GM19372 (cell line): ENCODE measurements around the gene FREM2.

Experiments
- ATAC-seq: cut with Tn5 transposase; IDR thresholded peaks from one replicate; pipeline ENCODE4 v1.9.1; 2021; ENCODE audit warnings: mild to moderate bottlenecking, low read depth, moderate library complexity; ENCODE audit not compliant: unreplicated experiment

Gene FREM2

DNA sequence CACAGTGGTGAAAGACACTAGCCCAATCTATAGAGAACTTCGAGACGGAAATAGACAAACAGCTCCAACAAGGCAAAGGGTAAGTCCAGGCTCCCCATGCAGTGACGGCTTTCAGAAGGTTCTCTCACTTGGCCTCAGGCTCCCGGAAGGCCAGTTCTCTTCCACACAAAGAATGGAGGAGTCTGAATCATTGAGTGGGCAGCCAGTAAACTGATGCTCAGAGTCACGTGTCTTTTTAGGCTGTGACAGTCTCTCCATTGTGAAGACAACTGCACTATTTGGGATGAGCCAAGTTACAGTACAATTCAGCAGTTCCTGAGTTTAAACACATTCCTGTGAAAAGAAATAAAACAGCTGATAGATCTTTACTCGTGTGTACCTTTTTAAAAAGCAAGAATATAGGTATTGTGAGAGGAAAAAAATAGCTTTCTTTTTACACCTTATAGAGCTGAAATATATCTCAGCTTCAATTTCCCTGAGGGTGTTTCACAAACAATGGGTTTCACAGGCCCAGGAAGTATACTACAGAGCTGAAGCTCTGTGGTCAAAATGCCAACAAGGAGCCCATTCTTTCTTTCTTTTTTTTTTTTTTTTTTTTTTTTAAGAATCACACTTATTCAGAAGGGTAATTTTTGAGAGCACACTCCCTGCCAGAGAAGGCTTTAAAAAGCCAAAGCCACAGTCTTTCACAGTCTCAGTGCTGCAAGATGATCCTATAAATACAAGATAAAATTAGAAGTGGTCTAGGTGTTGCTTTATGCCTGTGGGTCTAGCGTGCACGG, 135.1 kb downstream of the FREM2 start:
- ATAC-seq = no peak

DNA sequence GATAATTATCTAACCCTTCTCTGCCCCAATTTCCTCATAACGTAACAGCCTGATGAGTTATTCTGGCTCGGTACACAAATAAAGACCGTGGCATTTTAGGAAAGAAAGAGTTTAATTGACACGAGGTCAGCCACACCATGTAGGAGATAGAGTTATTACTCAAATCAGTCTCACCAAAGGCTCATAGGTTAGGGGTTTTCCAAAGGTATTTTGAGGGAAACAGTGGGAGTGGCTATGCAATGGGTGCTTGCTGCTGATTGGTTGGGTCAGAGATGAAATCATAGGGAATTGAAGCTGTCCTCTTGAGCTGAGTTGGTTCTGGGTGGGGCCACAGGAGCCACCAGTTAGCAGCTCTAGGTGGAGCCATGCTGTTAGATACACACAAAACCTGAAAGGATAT, 137.5 kb downstream of the FREM2 start:
- no peak for ATAC-seq

DNA sequence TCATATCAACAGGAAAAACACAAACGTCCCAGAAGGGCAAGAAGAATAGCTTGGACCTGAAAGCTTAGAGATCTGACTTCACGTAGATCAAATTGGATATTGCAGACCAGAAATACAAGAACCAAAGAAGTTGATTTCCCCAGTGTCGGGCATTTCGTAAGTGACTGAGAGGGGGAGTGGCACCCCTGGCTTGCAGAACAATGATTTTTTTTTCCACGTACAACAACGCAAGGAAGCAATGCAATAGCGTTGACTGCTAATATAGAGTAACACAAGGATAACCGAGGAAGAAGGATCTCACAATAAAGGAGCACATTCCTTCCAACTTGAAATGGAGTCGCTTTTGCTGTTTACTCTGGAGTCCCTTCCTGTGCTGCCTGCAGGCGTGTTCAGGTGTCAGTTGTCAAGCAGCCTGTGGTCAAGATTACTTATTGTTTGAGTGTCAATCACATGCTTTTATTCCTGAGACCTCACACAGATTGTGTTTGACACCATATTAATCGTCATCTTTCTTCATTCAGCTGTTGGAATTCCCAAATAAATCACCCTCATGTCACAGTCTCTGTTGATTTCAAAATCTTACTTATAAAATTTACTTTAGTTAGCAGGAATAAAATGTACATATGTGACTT, 139.4 kb downstream of the FREM2 start:
- no peak for ATAC-seq

DNA sequence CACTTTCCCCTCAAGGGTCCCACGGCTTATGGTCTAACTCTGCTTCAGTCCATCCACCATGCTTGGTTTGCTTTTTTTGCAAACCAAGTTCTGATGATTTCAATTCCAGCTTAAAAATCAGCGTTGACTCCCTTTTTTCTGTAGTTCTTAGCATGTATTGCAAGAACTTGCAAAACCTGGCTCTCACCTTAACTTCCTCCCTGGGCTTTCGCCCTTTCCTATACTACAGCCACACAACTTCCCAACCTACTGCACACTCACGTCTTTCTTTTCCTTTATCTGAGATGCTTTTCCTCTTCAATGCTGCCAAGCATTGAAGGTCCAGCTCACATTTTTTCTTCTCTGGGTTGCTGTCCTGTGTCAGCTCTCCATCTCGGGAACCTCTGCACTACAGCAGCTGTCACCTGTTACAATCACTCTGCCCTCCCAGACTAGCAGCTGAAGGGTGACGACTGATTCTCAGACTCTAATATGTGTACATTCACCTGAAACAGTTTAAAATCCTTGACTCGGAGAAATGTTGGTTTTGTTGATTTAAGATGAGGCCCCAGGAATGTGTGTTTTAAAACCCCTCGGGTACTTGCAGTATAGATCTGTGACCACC, 143.7 kb downstream of the FREM2 start:
- ATAC-seq = no peak

DNA sequence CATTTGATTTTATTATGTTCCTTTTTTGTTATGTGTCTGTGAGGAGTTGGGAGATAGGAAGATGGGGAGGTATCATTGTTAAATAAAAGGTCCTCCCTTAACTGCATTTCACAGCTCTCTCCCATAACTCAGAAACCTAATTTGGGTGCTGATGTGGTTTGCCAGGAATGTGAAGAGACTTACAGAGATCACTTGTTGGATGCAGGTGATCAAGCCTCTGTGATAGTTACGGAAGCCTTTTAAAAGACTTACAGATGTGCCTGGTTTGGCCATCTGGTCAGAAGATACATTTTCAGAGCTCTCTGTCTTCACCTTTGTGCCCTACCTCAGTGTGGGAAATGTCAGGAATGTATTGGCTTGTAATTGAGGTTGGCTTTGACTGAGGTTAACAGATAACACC, 157.7 kb downstream of the FREM2 start:
- ATAC-seq = no peak

DNA sequence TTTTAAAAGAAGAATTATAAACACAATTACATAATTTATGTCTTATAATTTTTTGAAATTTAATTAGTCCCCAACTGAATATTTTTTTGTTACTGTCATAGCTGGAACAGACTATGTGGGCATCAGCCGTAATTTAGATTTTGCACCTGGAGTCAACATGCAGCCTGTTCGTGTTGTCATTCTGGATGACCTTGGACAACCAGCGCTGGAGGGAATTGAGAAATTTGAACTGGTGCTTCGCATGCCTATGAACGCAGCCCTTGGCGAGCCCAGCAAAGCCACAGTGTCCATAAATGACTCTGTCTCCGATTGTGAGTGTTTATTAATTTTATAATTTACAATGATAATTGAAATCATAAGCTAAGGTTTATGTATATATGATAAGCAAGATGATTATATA, 161.5 kb downstream of the FREM2 start:
- ATAC-seq = no peak

DNA sequence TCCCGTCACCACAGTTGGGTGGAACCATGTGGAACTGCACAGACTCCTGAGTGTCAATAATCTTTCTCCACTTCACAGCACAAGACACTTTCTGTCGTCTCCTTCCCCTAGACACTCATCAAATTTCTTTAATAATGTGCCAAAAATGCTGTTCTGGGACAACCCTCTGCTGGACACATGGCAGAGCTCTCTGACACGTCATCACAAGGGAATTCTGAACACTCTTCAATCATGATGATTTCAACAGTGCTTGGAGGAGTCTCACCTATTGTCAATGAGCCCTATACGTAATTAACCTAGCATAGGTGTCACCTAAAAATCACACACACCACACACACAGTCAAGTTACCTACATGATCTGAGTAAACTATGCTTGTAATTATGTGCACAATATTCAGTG, 162.4 kb downstream of the FREM2 start:
- ATAC-seq = no peak

DNA sequence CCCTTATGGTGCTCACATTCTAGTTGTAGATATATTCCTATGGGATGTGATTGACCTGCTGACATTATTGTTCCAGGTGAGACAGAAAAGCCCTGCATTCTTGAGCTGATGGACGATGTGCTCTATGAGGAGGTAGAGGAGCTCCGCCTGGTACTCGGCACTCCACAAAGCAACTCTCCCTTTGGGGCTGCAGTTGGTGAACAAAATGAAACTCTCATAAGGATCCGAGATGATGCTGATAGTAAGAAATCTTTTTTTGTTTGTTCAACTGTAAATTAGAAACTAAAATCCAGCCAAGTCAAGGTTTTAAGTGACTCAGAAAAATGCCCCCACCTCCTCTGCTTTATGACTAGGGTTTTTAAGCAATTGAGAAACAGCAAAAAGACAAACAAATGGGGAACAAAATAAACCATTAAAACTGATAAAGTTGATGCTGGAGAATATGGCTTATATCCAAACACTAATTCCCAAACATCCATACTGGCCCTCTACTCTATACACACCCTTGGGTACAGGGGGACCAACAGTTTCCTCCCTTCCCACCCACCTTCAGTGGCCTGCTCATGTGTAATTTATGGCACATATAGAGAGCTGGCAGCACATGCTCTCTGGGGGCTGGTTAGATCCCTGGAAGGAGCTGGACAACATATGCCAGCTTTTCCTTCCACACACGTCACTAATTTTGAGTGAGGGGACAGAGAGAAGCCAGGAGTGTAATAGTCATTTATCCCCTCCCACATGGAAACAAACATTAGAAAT, 164.2 kb downstream of the FREM2 start:
- ATAC-seq = no peak

DNA sequence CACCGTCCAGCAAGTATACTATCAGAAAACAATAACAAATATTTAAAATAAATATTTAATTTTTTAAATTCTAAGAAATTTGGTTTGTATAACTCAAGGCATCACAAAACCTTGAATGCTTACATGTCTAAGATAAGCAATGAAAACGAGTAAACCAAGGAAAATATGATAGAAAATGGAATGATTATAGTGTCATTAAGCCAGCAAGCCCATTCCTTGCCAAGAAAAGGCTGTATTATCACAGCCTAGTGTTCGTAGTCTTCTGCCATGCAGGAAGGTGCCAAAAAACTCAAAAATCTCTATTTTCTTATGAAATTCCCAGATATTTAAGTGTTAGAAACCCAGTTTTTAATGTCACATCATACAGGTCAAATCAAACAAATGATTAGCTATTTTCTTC, 167.3 kb downstream of the FREM2 start:
- ATAC-seq = no peak

DNA sequence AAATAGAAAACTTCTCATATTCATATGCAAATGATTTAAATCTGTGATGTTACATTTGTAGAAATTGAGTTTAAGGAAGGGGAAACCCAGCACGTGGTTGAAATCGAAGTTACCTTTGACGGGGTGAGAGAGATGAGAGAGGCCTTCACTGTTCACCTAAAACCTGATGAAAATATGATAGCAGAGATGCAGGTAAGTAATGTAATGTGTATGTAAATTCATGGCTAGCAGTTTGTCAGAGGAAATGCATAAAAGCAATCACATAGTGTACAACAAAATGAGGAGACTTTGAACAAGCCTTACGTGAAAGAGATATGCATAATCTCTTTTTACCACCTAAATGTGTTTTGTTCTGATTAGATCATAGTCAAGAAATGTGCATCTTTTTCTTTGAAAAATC, 169.2 kb downstream of the FREM2 start:
- ATAC-seq = no peak

DNA sequence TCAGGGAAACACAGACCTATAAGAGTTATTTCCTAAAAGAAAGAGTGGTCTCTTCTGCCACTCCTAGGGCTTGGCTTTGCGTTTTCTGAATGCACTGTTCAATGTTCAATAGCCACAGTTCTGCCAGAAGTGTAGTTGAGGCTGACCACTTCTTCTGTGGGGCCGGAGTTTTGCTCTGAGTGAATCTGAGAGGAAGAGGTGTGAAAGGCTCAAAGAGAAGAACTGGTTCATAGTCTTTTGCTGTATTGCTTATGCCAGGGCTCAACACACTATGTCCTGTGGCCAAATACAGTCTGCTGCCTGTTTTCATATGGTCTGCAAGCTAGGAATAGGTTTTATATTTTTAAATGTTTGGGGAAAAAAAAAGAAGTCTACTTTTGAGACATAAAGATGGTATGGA, 175.6 kb downstream of the FREM2 start:
- ATAC-seq = no peak

DNA sequence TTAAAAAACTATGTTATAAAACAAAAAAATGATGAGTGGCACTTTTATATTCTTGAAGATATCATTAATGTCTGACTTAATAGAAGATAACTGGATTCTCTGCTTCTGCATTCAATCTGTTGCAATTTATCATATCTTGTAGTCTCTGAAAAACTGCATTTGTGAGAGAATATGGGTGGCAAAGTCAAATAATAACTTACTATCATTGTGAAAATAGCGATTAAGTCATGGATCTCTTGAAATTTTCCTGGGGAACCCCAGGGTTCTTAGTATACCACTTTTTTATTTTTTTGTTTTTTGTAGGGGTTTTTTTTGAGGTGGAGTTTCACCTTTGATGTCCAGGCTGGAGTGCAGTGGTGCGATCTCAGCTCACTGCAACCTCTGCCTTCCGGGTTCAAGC, 176.7 kb downstream of the FREM2 start:
- ATAC-seq = no peak

DNA sequence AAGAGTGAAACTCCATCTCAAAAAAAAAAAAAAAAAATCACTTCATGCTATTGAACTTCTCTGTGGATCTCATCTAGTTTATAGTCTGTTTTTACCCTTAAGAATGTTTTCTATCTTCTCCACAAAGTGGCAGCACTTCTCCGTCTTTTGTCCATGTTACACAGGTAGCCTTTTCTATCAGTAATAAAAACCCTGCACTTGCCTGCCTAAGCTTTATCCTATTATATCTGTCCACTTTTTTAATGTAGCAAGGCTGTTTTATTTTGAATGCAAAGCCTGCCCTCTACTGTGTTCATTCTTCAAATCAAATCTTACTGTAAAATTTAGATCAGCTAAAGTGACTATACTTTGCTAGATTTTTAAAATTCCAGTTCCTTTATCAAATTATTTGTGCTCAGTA, 179.8 kb downstream of the FREM2 start:
- no peak for ATAC-seq

DNA sequence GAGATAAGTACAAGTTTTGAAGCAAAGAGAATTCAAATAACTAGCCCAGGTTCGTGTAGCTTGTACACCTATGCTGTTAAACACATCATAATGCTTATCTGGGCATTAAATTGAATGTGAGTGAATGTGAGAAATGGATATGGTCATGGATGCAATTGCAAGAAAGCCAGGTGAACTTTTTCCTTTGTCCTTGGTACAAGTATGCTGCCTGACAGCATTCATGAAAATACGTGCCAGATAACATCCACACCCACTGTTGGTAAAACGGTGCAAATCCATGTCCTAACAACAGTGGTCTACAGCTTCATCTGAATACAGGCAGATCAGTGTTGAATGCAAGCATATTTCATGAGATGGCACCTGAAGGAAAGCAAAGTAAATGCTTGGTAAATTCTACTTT, 181.5 kb downstream of the FREM2 start:
- no peak for ATAC-seq

DNA sequence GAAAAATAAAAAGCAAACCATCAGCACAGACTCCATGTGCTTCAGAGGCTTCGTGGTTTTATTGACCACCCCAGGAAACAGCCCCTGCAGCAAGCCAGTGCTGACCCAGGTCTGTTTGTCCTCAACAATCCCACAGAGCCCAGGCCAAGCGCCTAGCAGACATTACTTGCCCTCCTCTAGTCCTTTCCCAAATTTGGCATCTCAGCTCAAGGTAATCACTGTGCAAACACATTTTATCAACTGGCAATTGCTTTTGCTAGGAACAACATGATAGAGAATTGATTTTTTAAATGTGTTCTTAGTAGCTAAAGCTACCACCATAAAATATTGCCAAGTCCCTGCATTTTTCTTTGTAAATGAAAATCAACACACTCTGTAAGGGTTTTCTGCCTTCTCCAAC, 182.0 kb downstream of the FREM2 start:
- no peak for ATAC-seq

DNA sequence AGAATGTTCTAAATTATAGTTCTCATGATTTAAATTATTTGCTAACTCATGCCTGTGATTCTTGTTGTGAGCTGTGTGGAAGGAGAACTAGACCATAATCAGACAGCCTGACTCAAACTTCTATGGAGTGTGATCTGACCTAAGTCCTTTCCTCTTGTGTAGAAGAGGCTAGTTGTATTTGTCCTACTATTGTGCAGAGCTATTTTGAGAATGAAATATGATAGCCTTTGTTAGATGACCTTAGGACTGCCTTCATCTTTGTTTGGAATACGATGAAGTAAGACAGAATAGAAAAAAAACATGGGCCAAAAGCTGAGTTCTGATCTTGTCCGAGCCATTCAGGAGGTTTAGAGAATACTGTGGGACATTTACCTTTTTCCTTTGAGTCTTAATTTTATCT, 184.4 kb downstream of the FREM2 start:
- ATAC-seq = no peak

DNA sequence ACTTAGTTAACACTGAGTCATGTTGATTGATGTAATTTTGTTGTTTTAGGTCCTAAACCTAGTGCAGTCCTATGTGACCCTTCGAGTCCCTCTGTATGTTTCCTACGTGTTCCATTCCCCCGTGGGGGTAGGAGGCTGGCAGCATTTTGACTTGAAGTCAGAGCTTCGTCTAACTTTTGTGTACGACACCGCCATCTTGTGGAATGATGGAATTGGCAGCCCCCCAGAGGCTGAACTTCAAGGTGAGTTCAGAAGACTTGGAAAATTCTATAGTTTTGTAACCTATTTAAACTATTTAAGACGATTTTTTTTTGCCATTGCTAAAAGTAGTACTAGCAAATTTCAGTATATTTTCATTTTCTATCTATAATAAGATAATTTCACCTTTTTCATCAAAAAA, 185.8 kb downstream of the FREM2 start:
- ATAC-seq = peak; percentile 61

DNA sequence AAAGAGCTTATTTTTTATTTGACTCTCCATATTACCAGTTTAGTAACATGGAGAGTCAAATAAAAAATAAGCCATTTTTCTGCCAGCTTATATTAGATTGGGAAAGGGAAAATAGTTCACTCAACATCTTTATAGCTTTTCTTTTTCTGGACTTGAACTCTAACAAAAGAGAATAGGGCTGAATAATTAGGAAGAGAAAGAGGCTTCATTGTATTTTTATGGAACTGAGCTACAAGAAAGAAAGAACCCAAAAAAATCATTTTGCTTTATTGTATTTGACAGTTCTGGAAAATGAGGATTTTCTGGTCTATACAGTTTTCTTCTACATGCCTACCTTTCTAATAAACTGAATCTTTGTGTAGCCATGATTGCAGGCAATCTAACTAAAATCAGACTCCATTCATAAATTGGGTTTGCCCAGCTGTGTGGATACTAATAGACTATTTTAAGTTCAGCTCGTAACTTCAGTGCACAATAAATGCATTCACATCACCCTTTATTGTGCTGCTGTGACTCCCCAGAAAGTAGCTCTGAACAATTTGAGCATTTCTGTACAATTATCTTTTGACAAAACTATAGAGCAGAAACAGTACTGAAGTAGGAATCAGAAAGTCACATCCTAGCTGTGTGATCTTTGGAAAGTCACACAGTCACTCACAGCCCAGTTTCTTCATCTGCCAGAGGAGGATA, 188.5 kb downstream of the FREM2 start:
- ATAC-seq = no peak

DNA sequence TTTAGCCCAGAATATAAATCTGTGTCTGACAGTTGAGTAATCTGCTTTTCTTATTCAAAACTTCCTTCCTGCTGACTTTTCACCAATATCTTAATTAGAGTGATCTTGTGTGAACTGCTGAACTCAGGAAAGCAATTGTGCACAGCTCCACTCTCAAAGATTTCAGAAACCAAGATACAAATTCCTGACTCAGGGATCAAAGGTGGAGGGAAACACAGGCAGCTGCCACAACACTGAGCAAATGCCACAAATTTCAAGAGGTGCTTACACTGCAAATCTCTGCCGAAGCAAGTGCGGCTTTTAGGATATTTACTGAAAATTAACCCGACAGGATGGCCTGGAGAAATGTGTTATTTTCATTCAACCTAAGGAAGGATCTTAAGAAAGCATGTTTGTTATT, 192.4 kb downstream of the FREM2 start:
- ATAC-seq = no peak

DNA sequence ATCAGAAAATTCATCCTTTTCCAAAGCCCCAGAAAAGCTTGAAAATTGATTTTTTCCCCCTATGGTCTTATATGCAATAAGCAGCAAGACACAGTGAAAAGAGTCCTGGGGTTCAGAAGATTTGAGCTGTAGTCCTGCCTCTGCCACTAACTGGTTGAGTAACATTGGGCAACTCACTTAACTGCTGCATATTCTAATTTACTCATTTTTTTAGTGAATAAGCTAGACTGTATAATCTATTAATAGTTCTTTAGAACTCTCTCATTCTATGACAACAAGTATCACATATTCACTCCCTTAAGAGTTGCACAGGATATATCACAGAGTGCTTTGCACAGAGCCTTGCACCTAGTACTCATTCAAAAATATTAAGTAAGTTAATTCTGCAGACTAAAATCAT, 192.9 kb downstream of the FREM2 start:
- ATAC-seq = no peak

DNA sequence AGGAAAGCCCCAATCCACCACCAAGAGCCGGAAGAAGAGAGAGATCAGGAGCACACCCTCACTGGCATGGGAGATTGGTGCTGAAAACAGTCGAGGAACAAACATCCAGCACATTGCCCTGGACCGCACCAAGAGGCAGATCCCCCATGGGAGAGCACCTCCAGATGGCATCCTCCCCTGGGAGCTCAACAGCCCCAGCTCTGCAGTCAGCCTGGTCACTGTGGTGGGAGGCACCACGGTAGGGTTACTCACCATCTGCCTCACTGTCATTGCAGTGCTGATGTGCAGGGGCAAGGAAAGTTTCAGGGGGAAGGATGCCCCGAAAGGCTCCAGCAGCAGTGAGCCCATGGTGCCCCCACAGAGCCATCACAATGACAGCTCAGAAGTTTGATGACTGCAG, 193.5 kb downstream of the FREM2 start:
- ATAC-seq = no peak
